HT-29 (cell line): ENCODE results near the gene C16orf92. TPM values are rescaled to one million over a fixed set of nuclear protein-coding genes. Genes with fewer than 3 reads are reported as not detected.

Experiments
- DNase-seq: peaks from one replicate; pipeline ENCODE4 v3.0.0-alpha.2; 2015; ENCODE audit warnings: low spot score
- total RNA-seq: library from RNA; depleted of rRNA; stranded (reverse); fragments of >200 nt; shearing (Covaris generic); gene quantifications from 2 replicates; pipeline ENCODE4 v1.2.3, GENCODE V29; 2014

The C16orf92 gene
- total RNA-seq, 1 experiment from 2014 or later = not detected

DNA sequence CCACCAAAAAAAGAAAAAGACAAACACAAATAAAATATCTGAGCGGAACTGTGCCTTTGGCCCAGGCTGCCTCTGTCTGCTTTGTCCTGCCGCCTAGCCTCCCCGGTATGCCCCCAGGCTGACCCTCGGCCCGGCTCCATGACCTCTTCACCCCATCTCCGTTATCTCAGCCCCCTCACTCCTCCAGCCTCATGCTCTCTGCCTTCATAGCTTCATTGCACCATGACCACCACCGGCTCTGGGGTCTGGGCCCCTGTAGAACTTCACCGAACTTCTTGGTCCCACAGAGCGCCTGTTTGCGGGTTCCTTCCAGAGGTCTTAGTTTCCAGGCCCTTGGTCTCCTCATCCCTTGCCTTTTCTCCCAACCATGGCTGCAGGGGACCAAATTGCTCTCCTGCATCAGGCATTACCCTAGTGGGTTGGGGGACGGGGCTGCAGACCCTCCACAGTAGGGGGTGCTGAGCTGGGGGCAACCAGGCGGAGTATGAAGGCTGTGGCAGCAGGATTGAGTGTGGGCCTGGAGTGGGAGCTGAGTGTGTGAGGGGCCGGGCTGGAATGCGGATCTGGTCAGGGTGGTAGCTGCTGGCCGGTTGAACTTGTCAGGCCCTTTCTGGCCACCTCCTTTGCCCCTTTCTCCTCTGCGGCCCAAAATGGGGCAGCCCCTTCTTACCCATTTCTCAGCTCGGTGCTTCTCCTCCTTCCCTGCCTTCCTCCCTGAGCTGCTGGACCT lies 34.5 kb upstream of the C16orf92 start:
- no peak for DNase-seq

DNA sequence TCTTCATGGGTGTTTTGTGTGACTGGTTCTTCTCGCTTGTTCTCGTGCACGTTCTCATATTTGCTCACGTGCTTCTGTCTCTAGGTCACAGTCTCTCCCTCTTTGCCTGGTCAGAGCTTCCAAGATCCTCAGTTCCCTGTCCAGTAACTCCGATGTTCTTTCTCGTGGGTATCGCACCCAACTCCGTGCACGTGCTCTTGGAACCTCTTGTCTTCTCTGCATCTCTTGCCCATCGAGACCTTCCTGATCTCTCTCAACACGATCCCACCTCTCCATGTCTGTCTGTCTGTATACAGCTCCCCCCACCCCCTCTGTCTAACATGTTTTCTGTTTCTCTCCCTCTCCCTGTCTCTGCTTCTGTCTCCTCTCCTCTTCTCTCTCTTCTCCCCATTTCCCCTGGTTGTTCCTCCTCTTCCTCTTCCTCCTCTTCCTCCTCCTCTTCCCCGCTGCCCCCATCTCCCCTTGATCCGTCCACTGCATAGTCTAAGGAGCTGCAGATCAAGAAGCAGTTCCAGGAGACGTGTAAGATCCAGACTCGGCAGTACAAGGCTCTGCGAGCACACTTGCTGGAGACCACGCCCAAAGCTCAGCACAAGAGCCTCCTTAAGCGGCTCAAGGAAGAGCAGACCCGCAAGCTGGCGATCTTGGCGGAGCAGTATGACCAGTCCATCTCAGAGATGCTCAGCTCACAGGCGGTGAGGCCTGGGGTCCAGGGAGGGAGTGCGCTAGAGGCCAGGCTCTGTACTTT lies 33.7 kb upstream of the C16orf92 start:
- no peak for DNase-seq

DNA sequence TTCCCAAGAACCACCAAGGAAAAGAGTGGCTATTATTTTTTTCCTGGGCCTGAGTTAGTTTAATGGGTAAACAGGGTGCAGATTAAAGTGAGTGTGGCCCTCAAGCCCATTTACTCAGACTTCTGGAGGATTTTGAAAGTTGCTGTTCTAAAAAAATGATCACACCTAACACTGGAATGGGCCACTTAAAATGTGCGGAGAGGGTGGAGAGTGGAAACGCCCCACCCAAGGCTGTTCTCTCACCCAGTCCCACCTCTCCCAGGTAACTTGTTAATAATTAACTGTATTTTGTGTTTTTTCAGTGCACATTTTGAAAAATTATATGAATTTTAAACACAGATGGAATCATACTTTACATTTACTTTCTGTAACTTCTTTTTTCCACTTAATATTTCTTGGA lies 33.0 kb upstream of the C16orf92 start:
- no peak for DNase-seq

DNA sequence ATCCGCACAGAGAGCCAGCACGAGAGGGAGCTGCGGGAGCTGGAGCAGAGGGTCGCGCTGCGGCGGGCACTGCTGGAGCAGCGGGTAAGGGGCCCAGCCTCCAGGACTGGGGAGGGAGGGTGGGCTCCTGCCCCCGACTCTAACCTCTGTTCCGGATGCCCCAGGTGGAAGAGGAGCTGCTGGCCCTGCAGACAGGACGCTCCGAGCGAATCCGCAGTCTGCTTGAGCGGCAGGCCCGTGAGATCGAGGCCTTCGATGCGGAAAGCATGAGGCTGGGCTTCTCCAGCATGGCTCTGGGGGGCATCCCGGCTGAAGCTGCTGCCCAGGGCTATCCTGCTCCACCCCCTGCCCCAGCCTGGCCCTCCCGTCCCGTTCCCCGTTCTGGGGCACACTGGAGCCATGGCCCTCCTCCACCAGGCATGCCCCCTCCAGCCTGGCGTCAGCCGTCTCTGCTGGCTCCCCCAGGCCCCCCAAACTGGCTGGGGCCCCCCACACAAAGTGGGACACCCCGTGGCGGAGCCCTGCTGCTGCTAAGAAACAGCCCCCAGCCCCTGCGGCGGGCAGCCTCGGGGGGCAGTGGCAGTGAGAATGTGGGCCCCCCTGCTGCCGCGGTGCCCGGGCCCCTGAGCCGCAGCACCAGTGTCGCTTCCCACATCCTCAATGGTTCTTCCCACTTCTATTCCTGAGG lies 32.0 kb upstream of the C16orf92 start:
- DNase-seq = no peak

DNA sequence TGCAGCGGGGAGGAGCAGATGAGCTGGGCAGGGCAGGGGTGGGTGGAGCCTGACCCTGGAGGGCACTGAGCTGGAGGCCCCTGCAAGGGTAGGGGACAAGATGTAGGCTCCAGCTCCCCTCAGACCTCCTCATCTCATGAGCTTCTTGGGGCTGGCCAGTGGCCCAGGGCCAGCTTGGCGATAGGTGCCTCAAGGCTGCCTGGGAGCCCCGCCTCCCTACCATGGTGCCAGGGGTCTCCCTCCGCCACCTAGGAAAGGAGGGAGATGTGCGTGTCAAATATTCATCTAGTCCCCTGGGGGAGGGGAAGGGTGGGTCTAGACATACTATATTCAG lies 31.5 kb upstream of the C16orf92 start:
- no peak for DNase-seq

DNA sequence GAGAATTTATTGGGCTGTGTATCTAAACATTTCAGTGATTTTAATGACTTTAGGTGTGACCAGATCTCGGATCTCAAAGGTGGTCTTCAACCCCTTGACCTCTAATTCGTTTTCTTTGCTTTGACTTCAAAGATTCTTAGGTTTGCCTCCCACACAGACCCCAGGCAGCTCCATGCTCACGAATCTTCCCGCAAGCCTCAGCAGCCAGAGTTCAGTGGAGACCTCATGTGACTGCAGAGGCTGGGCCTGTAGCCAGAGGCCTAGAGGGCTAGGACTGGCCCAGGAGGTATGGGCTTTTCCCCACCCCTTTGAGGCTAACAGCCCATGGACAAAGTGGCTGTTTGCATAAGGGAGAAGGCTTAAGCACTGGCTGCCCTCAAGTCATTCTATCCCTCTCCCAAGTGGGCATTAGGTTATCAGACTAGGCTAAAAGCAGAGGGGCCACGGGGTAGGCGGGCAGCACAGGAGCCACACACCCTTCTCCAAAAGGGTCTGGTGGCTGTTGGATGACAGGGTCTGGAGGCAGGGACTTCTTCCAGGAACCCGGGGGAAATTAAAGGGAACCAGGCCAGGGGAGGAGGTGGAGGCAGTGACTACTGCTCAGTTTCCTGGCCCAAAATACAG lies 30.5 kb upstream of the C16orf92 start:
- DNase-seq = no peak

DNA sequence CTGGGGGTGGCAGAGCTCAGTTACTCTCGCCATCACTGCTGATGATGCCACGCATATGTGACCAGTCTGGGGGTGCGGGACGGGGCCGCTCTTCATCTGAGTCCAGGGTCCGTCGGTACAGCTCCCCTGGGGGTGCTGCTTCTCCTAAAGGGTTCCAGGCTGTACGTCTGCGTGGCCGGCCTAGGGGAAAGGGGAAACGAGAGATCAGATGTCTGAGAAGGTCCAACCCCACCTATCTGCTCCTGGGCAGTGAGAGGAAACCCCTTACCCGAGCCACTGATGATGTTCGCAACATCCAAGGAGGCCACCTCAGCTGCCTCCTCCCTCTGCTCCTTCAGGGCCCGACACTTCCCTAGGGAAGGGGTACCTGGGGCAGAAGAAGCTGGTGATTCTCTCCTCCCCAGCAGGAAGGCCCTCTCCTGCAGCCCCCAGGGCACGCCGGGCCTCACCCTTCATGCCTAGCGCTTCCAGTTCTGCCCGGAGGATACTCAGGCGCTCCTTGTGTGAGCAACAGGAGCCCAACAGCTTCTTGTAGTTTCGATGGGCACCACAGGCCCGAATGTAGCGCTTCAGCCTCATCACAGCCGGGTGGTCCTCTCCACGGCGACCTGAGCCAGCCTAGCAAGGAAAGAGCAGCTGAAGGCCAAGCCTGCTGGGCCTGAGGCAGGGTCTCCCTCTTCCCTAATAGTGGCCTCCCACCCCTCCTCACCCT lies 29.7 kb upstream of the C16orf92 start:
- no peak for DNase-seq

DNA sequence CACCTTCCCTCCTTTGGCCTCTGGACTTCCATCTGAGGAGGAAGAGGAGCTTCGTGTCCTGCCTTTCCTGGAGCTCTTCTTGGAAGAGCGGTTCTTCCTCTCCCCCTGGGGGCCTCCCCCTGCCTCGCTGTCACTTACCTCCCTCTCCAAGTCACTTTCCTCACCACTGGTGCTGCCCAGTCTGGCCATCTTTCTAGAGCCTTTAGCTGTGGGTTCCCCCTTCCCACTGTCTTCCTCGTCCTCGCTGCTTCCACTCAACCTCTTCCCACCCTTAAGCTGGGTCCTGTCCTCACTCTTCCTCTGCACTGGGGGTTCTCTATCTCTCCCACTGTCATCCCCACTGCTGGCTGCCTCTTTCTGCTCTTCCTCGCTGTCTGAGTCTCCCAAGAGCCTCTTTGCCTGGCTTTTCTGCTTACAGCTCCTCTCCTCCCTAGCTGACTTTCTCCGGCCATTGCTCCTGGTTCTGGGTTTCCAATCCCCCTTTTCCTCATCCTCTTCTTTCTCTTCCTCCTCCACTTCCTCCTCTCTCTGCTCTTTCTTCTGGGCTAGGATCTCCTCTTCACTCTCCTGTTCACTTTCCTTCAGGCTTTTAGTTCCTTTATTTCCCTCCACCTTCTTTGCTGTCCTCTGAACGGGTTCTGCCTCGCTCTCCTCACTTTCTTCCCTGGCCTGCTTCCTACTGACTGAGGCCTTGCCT lies 28.9 kb upstream of the C16orf92 start:
- no peak for DNase-seq

DNA sequence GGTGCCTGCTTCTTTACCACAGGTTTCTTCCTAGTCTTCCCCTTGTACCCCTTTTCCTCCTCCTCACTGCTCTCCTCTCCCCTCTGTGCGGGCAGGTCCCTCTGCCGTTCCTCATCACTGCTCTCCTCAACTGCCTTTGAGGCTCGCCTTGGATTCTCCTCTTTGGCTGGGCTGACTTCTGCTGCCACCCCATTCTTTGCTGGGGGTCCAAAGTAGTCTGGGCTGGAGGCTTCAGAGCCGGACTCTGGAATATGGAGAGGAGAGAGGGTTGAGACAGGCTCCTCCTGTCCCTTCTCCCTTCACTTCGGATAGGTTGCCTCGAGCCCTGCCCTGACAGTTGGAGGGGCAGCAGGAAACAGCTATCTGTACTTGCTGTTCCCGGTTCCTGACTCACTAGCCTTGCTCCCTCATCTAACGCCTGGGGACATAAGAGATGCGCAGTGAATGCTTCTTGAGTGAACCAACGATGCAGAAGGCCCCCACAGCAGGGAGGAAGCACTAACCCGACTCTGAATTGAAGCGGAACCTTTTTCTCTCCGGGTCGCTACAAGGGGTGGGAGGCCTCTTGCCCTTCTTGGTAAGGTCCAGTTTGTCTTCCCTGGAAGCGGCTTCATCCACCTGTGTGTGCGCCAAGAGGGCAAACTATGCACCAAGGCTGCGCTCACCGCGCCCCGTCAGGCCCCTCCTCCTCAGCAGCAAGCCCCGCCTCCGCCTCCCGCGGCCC lies 28.2 kb upstream of the C16orf92 start:
- peak; percentile 69 for DNase-seq

DNA sequence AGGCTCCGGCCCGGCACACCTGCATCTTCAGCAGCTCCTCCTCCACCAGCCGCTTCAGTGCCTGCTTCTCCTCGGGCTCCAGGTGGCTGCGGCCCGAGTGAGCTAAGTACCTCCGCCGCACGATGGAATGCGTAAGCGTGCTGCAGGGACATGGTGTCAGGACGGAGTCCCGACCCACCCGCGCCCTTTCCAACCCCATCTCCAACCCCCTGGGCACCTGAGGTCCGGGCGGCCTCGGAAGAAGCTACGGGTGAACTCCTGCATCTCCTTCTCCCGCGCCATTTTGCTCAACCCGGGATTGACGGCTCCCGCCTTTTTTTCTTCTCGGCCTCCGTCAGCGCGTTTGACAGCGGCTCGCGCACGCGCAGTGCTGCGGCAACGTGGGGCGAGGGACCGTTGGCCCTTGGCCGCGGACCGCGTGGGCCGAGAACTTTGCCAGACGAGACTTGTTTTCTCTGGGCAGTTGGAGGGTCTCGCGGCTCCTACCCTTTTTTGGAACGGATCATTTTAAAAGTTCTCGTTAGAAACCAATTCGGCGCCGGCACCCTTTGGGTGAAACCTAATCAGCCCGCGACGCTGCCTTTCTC lies 27.6 kb upstream of the C16orf92 start, which contains the start of gene HIRIP3:
HIRIP3 (minus strand) TSS at position 294 of the 587 bp plus-strand sequence; CDS start at position 282, 12 bp downstream.
- DNase-seq = peak; percentile 86

DNA sequence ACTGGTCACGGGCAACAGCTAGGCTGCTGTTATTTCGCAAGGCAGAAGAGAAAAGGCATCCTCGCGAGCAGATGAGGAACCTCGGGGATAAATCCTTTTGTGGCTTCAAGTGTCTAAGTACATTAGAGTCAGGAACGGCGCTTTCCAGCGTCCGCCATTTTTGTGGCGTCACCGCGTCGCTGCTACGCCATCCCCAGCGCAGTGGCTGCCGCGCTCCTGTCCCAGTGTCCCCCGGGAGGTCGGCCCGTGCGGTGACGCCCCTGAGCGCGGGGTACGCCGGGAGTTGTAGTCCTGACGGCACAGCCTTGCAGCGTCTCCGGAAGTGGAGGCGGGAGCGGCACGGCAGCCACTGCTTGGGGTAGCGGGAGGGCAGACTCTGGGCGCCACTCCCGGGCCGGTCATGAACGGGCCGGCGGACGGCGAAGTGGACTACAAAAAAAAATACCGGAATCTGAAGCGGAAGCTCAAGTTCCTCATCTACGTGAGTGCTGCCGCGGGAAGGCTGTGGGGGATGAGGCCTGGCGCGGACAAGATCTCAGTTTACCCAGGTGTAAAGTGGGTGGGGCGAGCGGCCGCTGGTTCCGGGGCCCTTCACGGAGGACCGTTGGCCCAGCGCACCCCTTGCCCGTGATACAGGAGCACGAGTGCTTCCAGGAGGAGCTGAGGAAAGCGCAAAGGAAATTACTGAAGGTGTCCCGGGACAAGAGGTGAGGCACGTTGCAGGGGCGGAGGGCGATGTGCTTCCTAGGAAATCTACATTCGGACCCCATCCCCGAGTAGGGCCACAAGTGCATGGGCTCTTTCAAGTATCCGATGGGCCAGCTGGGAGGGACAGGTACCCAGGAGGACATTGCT lies 26.9 kb upstream of the C16orf92 start, which contains the start of gene INO80E:
INO80E (plus strand) TSS at position 331 of the 855 bp plus-strand sequence; CDS start at position 401, 70 bp downstream.
- peak; percentile 96 for DNase-seq

DNA sequence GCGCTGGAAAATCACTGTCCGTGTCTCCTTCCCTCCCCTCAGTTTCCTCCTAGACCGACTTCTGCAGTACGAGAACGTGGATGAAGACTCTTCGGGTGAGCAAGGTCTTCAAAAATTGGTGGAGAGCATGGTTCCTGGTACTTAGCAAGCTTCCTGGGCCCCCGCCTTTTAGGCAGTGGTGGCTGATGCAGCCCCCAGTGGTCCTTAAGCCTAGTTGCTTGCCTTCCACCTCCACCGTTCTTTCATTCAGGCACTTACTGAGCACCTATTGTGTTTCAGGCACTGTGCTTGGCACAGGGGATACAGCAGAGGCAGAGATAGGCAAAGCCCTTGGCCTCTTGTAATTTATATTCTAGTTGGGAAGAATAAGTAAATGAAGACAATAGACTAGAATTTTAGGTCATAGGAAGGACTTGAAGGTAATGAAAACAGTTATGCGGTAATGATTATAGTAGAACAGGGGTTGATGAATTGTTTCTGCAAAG lies 26.2 kb upstream of the C16orf92 start:
- no peak for DNase-seq

DNA sequence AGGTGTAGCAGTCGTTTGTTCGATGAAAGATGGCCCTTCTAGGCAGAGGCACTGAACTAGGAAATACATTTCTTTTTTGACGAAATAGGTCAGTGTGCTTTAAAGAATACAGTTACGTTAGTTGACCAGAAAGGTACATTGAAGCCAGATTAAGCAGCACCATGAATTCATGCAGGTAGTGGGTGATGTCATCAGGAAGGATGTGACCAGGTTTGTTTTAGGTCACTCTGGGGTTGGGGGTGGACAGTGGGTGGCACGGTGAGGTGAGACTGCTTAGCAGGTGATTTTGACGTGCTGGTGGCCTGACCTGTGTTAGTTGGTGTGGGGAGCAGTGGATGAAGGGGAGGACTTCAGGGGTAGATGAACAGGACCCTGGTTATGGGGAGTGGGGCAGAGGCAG lies 23.4 kb upstream of the C16orf92 start:
- no peak for DNase-seq

DNA sequence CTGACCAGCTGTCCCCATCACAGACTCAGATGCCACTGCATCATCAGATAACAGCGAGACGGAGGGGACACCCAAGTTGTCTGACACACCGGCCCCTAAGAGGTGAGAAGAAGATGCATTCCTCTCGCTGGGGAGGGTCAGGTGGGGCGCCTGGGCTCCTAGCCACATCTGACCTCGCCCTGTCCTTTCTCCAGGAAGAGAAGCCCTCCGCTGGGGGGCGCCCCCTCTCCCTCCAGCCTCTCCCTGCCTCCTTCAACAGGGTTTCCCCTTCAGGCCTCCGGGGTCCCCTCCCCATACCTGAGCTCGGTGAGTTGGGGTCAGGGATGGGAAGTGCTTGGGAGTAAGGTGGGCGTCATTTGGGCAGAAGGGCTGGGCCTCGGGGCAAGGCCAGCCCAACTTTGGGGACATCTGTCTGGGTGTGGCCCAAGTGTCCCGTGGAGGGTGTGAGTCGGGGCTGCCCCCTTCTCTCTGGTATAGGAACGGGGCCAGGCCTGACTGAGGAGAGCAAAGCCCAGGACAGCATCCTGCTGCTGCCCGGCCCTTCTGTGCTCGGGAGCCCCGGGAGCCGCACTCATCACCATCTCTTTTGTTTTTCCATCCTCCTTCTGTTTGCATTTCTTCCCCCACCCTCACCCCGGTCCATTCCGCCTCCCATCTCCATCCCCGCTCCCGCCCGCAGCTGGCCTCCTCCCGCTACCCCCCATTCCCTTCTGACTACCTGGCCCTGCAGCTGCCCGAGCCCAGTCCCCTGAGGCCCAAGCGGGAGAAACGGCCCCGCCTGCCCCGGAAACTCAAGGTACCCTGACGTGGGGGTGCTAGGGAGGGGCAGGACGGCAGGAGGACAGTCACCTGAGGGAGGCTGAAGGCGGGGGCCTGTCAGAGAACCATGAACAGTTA lies 22.0 kb upstream of the C16orf92 start:
- no peak for DNase-seq

DNA sequence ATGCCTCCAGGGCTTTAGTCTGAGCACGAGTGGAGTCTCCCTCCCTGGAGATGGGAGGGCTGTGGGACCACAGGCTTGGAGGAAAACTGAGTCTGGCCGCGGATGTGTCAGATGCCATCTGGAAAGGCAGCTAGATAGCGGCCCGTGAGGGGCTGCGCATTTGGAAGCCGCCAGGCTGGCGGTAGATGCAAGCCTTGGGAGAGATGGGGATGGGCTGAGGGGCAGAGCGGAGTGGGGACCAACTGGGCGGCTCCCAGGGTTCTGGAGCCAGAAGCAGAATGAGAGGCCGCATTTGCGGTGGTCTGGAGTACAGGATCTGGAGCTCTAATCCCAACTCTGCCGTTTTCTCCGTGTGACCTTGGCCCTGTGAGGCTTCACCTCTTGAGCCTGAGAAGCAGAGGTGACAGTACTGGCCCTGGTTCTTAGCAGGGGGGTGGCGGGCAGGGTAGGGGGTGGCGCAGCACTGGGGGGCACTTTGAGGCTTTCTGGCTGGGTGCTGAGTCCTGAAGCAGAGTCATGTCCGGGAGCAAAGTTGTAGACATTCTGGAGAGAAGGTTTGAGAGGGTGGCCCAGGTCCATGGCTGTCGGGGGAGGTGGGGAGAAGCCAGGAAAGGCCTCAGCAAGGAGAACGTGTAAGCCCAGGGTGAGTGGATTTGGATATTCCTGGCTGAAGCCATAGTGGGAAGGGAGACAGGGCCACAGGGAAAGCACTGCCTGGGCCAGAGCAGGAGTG lies 20.2 kb upstream of the C16orf92 start:
- DNase-seq = no peak

DNA sequence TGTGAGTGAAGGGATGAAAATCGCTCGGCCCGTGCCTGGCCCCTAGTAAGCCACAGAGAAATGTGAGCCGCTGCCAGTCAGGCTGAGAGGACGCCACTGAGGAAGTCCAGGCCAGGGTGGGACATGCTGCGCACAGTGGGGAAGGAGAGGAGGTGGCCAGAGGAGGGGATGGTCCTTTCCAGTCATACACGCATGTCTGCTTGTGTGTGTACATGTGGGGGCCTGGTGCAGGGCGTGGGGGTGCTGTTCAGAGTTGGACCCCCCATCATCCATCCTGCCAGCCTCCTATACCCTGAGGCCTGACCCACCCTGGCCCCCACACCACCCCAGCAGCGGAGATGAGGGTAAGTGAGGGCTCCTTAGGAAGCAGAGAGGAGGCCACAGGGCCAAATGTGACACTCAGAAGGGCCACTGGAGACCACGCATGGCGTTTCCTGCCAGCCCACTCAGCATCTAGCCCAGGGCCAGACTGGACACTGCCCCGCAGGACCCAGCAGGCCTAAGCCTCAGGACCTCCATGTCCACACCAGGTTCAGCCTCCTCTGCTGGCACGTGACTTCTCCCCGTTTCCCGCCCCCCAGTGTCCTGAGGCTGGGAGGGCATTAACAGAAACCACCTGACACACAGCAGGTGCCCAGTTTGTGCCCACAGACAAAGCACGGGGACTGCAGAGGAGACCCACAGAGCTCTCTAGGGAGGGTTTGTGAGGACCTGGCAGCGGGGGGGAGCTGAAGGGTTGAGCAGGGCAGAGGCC lies 19.2 kb upstream of the C16orf92 start:
- DNase-seq = no peak
